Dermis microvascular lymphatic vessel endothelial cell (primary cell): ENCODE measurements around the gene DCXR. TPM values are rescaled to one million over a fixed set of nuclear protein-coding genes. Genes with fewer than 3 reads are reported as not detected.

ENCODE experiments used
- DNase-seq, 2 donors: peaks; one replicate each; pipeline versions ENCODE4 v3.0.0 to v3.0.0-alpha.2; 2010; ENCODE audit warnings: low read depth in 2 of 2
- total RNA-seq: library from RNA; depleted of rRNA; stranded (reverse); fragments of >200 nt; gene quantifications from 2 replicates; pipeline ENCODE4 v1.2.1, GENCODE V29; 2014

The DCXR gene
- total RNA-seq, 1 donor from 2014 or later = 42.7 TPM

- no peak for DNase-seq
Observed at GRCh38 chr17:82055023-82055964, 17.8 kb upstream of the DCXR start.

- DNase-seq = no peak
Observed at GRCh38 chr17:82054351-82055022, 17.0 kb upstream of the DCXR start.

GRCh38 chr17:82053556-82054263 is 16.2 kb upstream of the DCXR start:
- DNase-seq = no peak

GRCh38 chr17:82053130-82053529 is 15.6 kb upstream of the DCXR start:
- DNase-seq = no peak

- DNase-seq = no peak
Observed at GRCh38 chr17:82052638-82053059, 15.2 kb upstream of the DCXR start.

- peak in 1 of 2 donors; percentile 58 for DNase-seq
Observed at GRCh38 chr17:82051776-82052637, 14.5 kb upstream of the DCXR start, which contains the start of the genes GPS1 and RFNG. Gene GPS1, plus strand, starts transcription at chr17:82051898. Its CDS starts 34 bp downstream, at chr17:82051932. Gene RFNG, minus strand, starts transcription at chr17:82051811. Its CDS starts 45 bp downstream, at chr17:82051766.

GRCh38 chr17:82050761-82051641 is 13.5 kb upstream of the DCXR start:
- no peak for DNase-seq

GRCh38 chr17:82050152-82050760 is 12.8 kb upstream of the DCXR start:
- DNase-seq = no peak

GRCh38 chr17:82049521-82049971 is 12.0 kb upstream of the DCXR start:
- no peak for DNase-seq

GRCh38 chr17:82049106-82049505 is 11.6 kb upstream of the DCXR start:
- no peak for DNase-seq

- DNase-seq = no peak
Observed at GRCh38 chr17:82048571-82048971, 11.1 kb upstream of the DCXR start.

- no peak for DNase-seq
Observed at GRCh38 chr17:82047914-82048570, 10.5 kb upstream of the DCXR start.

GRCh38 chr17:82047379-82047778 is 9.9 kb upstream of the DCXR start:
- no peak for DNase-seq

GRCh38 chr17:82046903-82047302 is 9.4 kb upstream of the DCXR start:
- DNase-seq = no peak

GRCh38 chr17:82045936-82046484 is 8.5 kb upstream of the DCXR start:
- no peak for DNase-seq

GRCh38 chr17:82043507-82043906 is 6.0 kb upstream of the DCXR start:
- DNase-seq = no peak

GRCh38 chr17:82042649-82043048 is 5.2 kb upstream of the DCXR start:
- DNase-seq = no peak

- no peak for DNase-seq
Observed at GRCh38 chr17:82041144-82041814, 3.8 kb upstream of the DCXR start.
